Dermis blood vessel endothelial cell (primary cell): ENCODE measurements around the gene CREB3L4. TPM values are rescaled to one million over a fixed set of nuclear protein-coding genes. Genes with fewer than 3 reads are reported as not detected.

Experiments used
- DNase-seq: peaks from one replicate; pipeline ENCODE4 v3.0.0; 2010
- total RNA-seq: library from RNA; depleted of rRNA; stranded (reverse); fragments of >200 nt; gene quantifications from 2 replicates; pipeline ENCODE4 v1.2.3, GENCODE V29; 2014

The CREB3L4 gene
- total RNA-seq: 11.0 and 13.1 TPM in 2 replicates

- peak; percentile 99 for DNase-seq
Measured at GRCh38 chr1:153967107-153967999, at the start of gene CREB3L4. Gene CREB3L4, plus strand, starts transcription at chr1:153967902. Its CDS starts 624 bp downstream, at chr1:153968526.

- DNase-seq: peak; percentile 44
Measured at GRCh38 chr1:153919876-153920852, 47.5 kb upstream of the CREB3L4 start.

- DNase-seq: no peak
Measured at GRCh38 chr1:153921080-153921802, 46.5 kb upstream of the CREB3L4 start.

- peak; percentile 28 for DNase-seq
Measured at GRCh38 chr1:153921803-153922075, 46.0 kb upstream of the CREB3L4 start.

- DNase-seq: no peak
Measured at GRCh38 chr1:153922076-153922971, 45.4 kb upstream of the CREB3L4 start.

- DNase-seq: peak; percentile 100
Measured at GRCh38 chr1:153922972-153923925, 44.5 kb upstream of the CREB3L4 start, which contains the start of gene GATAD2B. Gene GATAD2B, minus strand, starts transcription at chr1:153922972. Its CDS starts 94,625 bp downstream, at chr1:153828347.

GRCh38 chr1:153926405-153926804 lies 41.3 kb upstream of the CREB3L4 start:
- DNase-seq: no peak

- no peak for DNase-seq
Measured at GRCh38 chr1:153928245-153928644, 39.5 kb upstream of the CREB3L4 start.

- DNase-seq: peak; percentile 88
Measured at GRCh38 chr1:153928791-153929341, 38.8 kb upstream of the CREB3L4 start.

- DNase-seq: no peak
Measured at GRCh38 chr1:153929426-153929825, 38.3 kb upstream of the CREB3L4 start.

- no peak for DNase-seq
Measured at GRCh38 chr1:153929981-153930948, 37.4 kb upstream of the CREB3L4 start.

GRCh38 chr1:153932156-153933131 lies 35.3 kb upstream of the CREB3L4 start:
- no peak for DNase-seq

- DNase-seq: no peak
Measured at GRCh38 chr1:153933430-153933829, 34.3 kb upstream of the CREB3L4 start.

- DNase-seq: no peak
Measured at GRCh38 chr1:153933955-153934354, 33.7 kb upstream of the CREB3L4 start.

GRCh38 chr1:153934746-153935145 lies 33.0 kb upstream of the CREB3L4 start:
- no peak for DNase-seq

GRCh38 chr1:153936011-153936802 lies 31.5 kb upstream of the CREB3L4 start:
- DNase-seq: no peak

- no peak for DNase-seq
Measured at GRCh38 chr1:153937331-153937730, 30.4 kb upstream of the CREB3L4 start.
